GM12878 (cell line): ENCODE measurements around the gene SERPINI1. TPM values are rescaled to one million over a fixed set of nuclear protein-coding genes. Genes with fewer than 3 reads are reported as not detected.

ENCODE experiments used
- ATAC-seq: fragments of 200-7000 bp; cut with Tn5 transposase; 3 replicates; pipeline ENCODE4 v1.9.1; 2020; ENCODE audit warnings: mild to moderate bottlenecking, moderate library complexity
- BruUV-seq: library from RNA; stranded (reverse); fragments of 400-500 nt; replicated peaks from 2 replicates; lab custom pipeline; 2021; lab: Mats Ljungman, UMichigan
- CTCF ChIA-PET: fragments of 300-600 bp; sonication (Branson Sonifier 250); formaldehyde crosslinking; extraction: SDS; loops from one replicate; lab custom pipeline; 2021; ENCODE audit warnings: inconsistent platforms; lab: Yijun Ruan, JAX
- POLR2A ChIA-PET: fragments of 350-600 bp; formaldehyde crosslinking; extraction: SDS; loops from one replicate; lab custom pipeline; 2021; ENCODE audit warnings: inconsistent platforms; lab: Charles Lee
- RAD21 ChIA-PET: fragments of 300-600 bp; sonication (Branson Sonifier 250); formaldehyde crosslinking; loops from one replicate; lab custom pipeline; 2023; ENCODE audit warnings: antibody characterized with exemption; ENCODE audit not compliant: unreplicated experiment; lab: Charles Lee
- SMC1A ChIA-PET: fragments of 300-600 bp; sonication (Branson Sonifier 250); formaldehyde crosslinking; loops from one replicate; lab custom pipeline; 2023; ENCODE audit not compliant: unreplicated experiment, uncharacterized antibody; lab: Charles Lee
- DNase-seq: peaks from one replicate; pipeline ENCODE4 v3.0.0-alpha.2; 2011; ENCODE audit warnings: low read depth, low spot score
- FAIRE-seq: peaks from 3 replicates; lab custom pipeline; 2011; peaks lifted over from hg19 to GRCh38; lab: Jason Lieb, UNC
- H2AFZ ChIP-seq: 2 replicates; pipeline ENCODE4 v1.6.0; 2011; ENCODE audit warnings: low read depth, low read length, control low read depth; ENCODE audit not compliant: control insufficient read depth
- H3K27ac ChIP-seq: 2 replicates; pipeline ENCODE4 v1.5.1; 2011; ENCODE audit warnings: control low read depth; ENCODE audit not compliant: control insufficient read depth, insufficient read depth
- H3K27me3 ChIP-seq, 2 experiments: replicated peaks in 1 of 2; 2 replicates each; pipeline versions ENCODE4 v1.6.0 to v1.6.1; 2011; ENCODE audit warnings: low read length in 1 of 2; ENCODE audit not compliant: control insufficient read depth in 2 of 2, insufficient read depth in 2 of 2
- H3K36me3 ChIP-seq, 2 experiments: 2 replicates each; pipeline ENCODE4 v1.5.1; 2011; ENCODE audit warnings: low read length in 1 of 2; ENCODE audit not compliant: control insufficient read depth in 2 of 2, insufficient read depth in 2 of 2
- H3K4me1 ChIP-seq: 2 replicates; pipeline ENCODE4 v1.6.1; 2011; ENCODE audit warnings: mild to moderate bottlenecking, low read length, moderate library complexity, mixed read lengths; ENCODE audit not compliant: control insufficient read depth, insufficient read depth
- H3K4me2 ChIP-seq: 2 replicates; pipeline ENCODE4 v1.6.0; 2011; ENCODE audit warnings: control low read depth; ENCODE audit not compliant: control insufficient read depth, insufficient read depth
- H3K4me3 ChIP-seq: fragments of 200-600 bp; sonication (generic); 2 replicates; pipeline ENCODE4 v1.5.1; 2016
- H3K79me2 ChIP-seq: 2 replicates; pipeline ENCODE4 v1.6.0; 2011; ENCODE audit warnings: low read length; ENCODE audit not compliant: control insufficient read depth, insufficient read depth
- H3K9ac ChIP-seq: 2 replicates; pipeline ENCODE4 v1.8.0; 2011; ENCODE audit warnings: low read length, control low read depth, mixed read lengths; ENCODE audit not compliant: control insufficient read depth, insufficient read depth
- H3K9me3 ChIP-seq: replicated peaks from 3 replicates; pipeline ENCODE4 v1.5.1; 2011; ENCODE audit warnings: mild to moderate bottlenecking, low read length; ENCODE audit not compliant: control insufficient read depth, insufficient read depth
- H4K20me1 ChIP-seq: 2 replicates; pipeline ENCODE4 v1.6.0; 2011; ENCODE audit not compliant: control insufficient read depth, insufficient read depth
- BCLAF1 ChIP-seq: fragments of 450-650 bp; IDR thresholded peaks from 2 replicates; pipeline ENCODE4 v1.6.1; 2017; ENCODE audit warnings: antibody characterized with exemption, mild to moderate bottlenecking, moderate library complexity
- BRCA1 ChIP-seq: IDR thresholded peaks from 2 replicates; pipeline ENCODE4 v1.6.1; 2011; ENCODE audit warnings: low read depth, low read length, improper control_type of control experiment
- CREB1 ChIP-seq: IDR thresholded peaks from 2 replicates; pipeline ENCODE4 v1.6.1; 2012; ENCODE audit warnings: low read depth, mild to moderate bottlenecking, inconsistent platforms
- ESRRA ChIP-seq: IDR thresholded peaks from 2 replicates; pipeline ENCODE4 v1.6.1; 2012; ENCODE audit warnings: mild to moderate bottlenecking, low read length, improper control_type of control experiment
- FOS ChIP-seq: IDR thresholded peaks from 3 replicates; pipeline ENCODE4 v1.6.1; 2011; ENCODE audit warnings: borderline replicate concordance; ENCODE audit not compliant: insufficient read length; ENCODE audit errors: extremely low read depth
- GABPA ChIP-seq: IDR thresholded peaks from 2 replicates; pipeline ENCODE4 v1.6.1; 2014; ENCODE audit warnings: antibody characterized with exemption, low read depth, mild to moderate bottlenecking, inconsistent platforms
- MAX ChIP-seq: IDR thresholded peaks from 2 replicates; pipeline ENCODE4 v1.6.1; 2012; ENCODE audit warnings: low read depth, low read length, improper control_type of control experiment
- MXI1 ChIP-seq: fragments of 150-350 bp; IDR thresholded peaks from 2 replicates; pipeline ENCODE4 v1.6.1; 2011; ENCODE audit warnings: low read depth, mild to moderate bottlenecking, inconsistent platforms, low read length, improper control_type of control experiment
- NFXL1 ChIP-seq: fragments of 450-650 bp; IDR thresholded peaks from 2 replicates; pipeline ENCODE4 v1.6.1; 2017; ENCODE audit warnings: antibody characterized with exemption, mild to moderate bottlenecking, borderline replicate concordance
- NR2C2 ChIP-seq: IDR thresholded peaks from 2 replicates; pipeline ENCODE4 v1.6.1; 2011; ENCODE audit warnings: borderline replicate concordance, low read depth; ENCODE audit not compliant: control insufficient read depth, insufficient read length
- PML ChIP-seq: IDR thresholded peaks from 2 replicates; pipeline ENCODE4 v1.6.1; 2012; ENCODE audit warnings: low read length, inconsistent platforms
- RB1 ChIP-seq: fragments of 450-650 bp; formaldehyde crosslinking; IDR thresholded peaks from 2 replicates; pipeline ENCODE4 v1.6.1; 2017; ENCODE audit warnings: mild to moderate bottlenecking, borderline replicate concordance
- SMAD5 ChIP-seq: IDR thresholded peaks from 2 replicates; pipeline ENCODE4 v1.6.1; 2016; ENCODE audit warnings: antibody characterized with exemption, low read depth
- SP1 ChIP-seq: IDR thresholded peaks from one replicate; pipeline ENCODE4 v1.6.1; 2011; ENCODE audit warnings: low read depth, low read length
- TBL1XR1 ChIP-seq: IDR thresholded peaks from 2 replicates; pipeline ENCODE4 v1.6.1; 2012; ENCODE audit warnings: low read depth, low read length, improper control_type of control experiment
- YY1 ChIP-seq: IDR thresholded peaks from 2 replicates; pipeline ENCODE4 v1.6.1; 2011; ENCODE audit warnings: low read depth, mild to moderate bottlenecking, low read length
- ZBTB11 ChIP-seq: fragments of 450-650 bp; formaldehyde crosslinking; IDR thresholded peaks from 2 replicates; pipeline ENCODE4 v1.5.0; 2022; ENCODE audit warnings: mild to moderate bottlenecking, missing genetic modification characterization
- ZNF207 ChIP-seq: fragments of 450-650 bp; IDR thresholded peaks from 2 replicates; pipeline ENCODE4 v1.6.1; 2014; ENCODE audit warnings: antibody characterized with exemption, mild to moderate bottlenecking, borderline replicate concordance
- WGBS: methylation state at CpG from one replicate; pipeline ENCODE4 v1.1.6; 2016; ENCODE audit warnings: low lambda C conversion rate; ENCODE audit not compliant: insufficient replicate concordance, insufficient coverage; ENCODE audit errors: missing lambda C conversion rate; 5-methylcytosine and 5-hydroxymethylcytosine counted together
- in situ Hi-C: fragments of 300-500 bp; cut with MboI; formaldehyde crosslinking; loops from 9 replicates; pipeline ENCODE4 v1.14.3; 2018; ENCODE audit warnings: mixed read lengths
- intact Hi-C: fragments of 100-400 bp; cut with micrococcal nuclease; formaldehyde crosslinking; loops from one replicate; pipeline ENCODE4 v1.14.2; 2022; ENCODE audit not compliant: unreplicated experiment
- polyA plus RNA-seq, 11 experiments: library from polyadenylated mRNA; depleted of rRNA in 4 of 11; unstranded in 6 of 11; stranded (reverse) in 5 of 11; fragments of >200 nt; fragmentation: Nextera tagmentation in 4 of 11; fragmentation: Illumina TruSeq in 1 of 11; extraction: Ambion mirVana in 4 of 11; extraction: Trizol in 1 of 11; gene quantifications; 1 replicate in 1 of 11; 2 replicates in 10 of 11; pipeline versions ENCODE4 v1.2.1 to v1.2.3, GENCODE V29; 2011 to 2016; ENCODE audit warnings: inconsistent platforms in 2 of 11, missing spikeins in 2 of 11, low read depth in 1 of 11
- total RNA-seq, 4 experiments: library from RNA; depleted of rRNA in 3 of 4; stranded (reverse); fragments of >200 nt in 3 of 4; fragmentation: Illumina TruSeq in 1 of 4; extraction: Trizol in 1 of 4; gene quantifications; 2 replicates each; pipeline versions ENCODE4 v1.2.1 to v1.2.3, GENCODE V29; 2013 to 2021

The SERPINI1 gene
- total and polyA plus RNA-seq, 10 of the 15 experiments (the other 5 are each of a cell fraction or from before 2014, with no cell fraction given): 1.5 to 7.6 (median 3.6) TPM

GRCh38 chr3:167780214-167780883 is 44.8 kb downstream of the SERPINI1 start (continued):
- no peak for TF ChIP-seq BCLAF1
- no peak for TF ChIP-seq SMAD5
- no peak for TF ChIP-seq BRCA1
- no peak for TF ChIP-seq MAX
- TF ChIP-seq ZNF207: no peak
- TF ChIP-seq FOS: no peak

GRCh38 chr3:167783781-167784180 is 48.3 kb downstream of the SERPINI1 start:
- H3K79me2 ChIP-seq: no peaks in the 10 kb centered on the region
- SMC1A ChIA-PET: no interaction called here
- H3K4me3 ChIP-seq: no peak overlapping the region
- no peaks in the 10 kb centered on the region for H4K20me1 ChIP-seq
- DNase-seq (no peak), FAIRE-seq (no peak), ATAC-seq (no peak)
- no peaks in the 10 kb centered on the region for H3K36me3 ChIP-seq
- H3K9me3 ChIP-seq: peaks cover under 1% of the 10 kb centered on the region; the same call in 2 of the 3 replicates
- intact Hi-C loops: no loop called here
- no peak overlapping the region for H3K4me2 ChIP-seq
- POLR2A ChIA-PET: no interaction called here
- H3K4me1 ChIP-seq: no peaks in the 10 kb centered on the region
- BruUV-seq: no TSS peak
- no peak overlapping the region for H3K27ac ChIP-seq
- WGBS: 45% methylated on average over 1 of the region's 1 CpG
- H3K27me3 ChIP-seq: no peaks in the 10 kb centered on the region; a peak in 1 of 4 replicates
- TF ChIP-seq ZBTB11 (CRISPR knock-in tag): no peak
- TF ChIP-seq RB1: no peak
- TF ChIP-seq CREB1: no peak
- no peak for TF ChIP-seq SP1
- no peak for TF ChIP-seq FOS
- no peak for TF ChIP-seq MXI1
- no peak for TF ChIP-seq TBL1XR1
- no peak for TF ChIP-seq YY1
- TF ChIP-seq PML: no peak
- TF ChIP-seq NR2C2: no peak
- TF ChIP-seq ESRRA: no peak
- TF ChIP-seq GABPA: no peak
- no peak for TF ChIP-seq NFXL1
- TF ChIP-seq, all 136 proteins: peak for 0
- in situ Hi-C loops: no loop called here
- no peak overlapping the region for H3K9ac ChIP-seq
- H2AFZ ChIP-seq: no peak overlapping the region
- ChIA-PET CTCF (no interaction called here), RAD21 (no interaction called here)
